HG03095 (cell line): Measurements from ENCODE around the gene POLD2.

Experiments used
- ATAC-seq: cut with Tn5 transposase; IDR thresholded peaks from one replicate; pipeline ENCODE4 v1.9.1; 2021; ENCODE audit warnings: moderate library complexity; ENCODE audit not compliant: unreplicated experiment

POLD2 gene

GRCh38 chr7:44152971-44153947 lies 29.9 kb upstream of the POLD2 start:
- no peak for ATAC-seq

- no peak for ATAC-seq
Measured at GRCh38 chr7:44151956-44152355, 28.6 kb upstream of the POLD2 start.

GRCh38 chr7:44150966-44151941 lies 27.9 kb upstream of the POLD2 start:
- no peak for ATAC-seq

GRCh38 chr7:44150466-44150832 lies 27.1 kb upstream of the POLD2 start:
- ATAC-seq: peak; percentile 78

GRCh38 chr7:44149571-44150465 lies 26.5 kb upstream of the POLD2 start:
- ATAC-seq: no peak

GRCh38 chr7:44148961-44149536 lies 25.7 kb upstream of the POLD2 start:
- no peak for ATAC-seq

GRCh38 chr7:44148166-44148565 lies 24.8 kb upstream of the POLD2 start:
- ATAC-seq: no peak

GRCh38 chr7:44147026-44147991 lies 24.0 kb upstream of the POLD2 start:
- ATAC-seq: no peak

- ATAC-seq: no peak
Measured at GRCh38 chr7:44145969-44146911, 22.9 kb upstream of the POLD2 start.

GRCh38 chr7:44145479-44145968 lies 22.2 kb upstream of the POLD2 start:
- ATAC-seq: no peak

GRCh38 chr7:44144968-44145478 lies 21.7 kb upstream of the POLD2 start:
- no peak for ATAC-seq

- no peak for ATAC-seq
Measured at GRCh38 chr7:44144426-44144967, 21.1 kb upstream of the POLD2 start.

GRCh38 chr7:44143646-44144250 lies 20.4 kb upstream of the POLD2 start:
- no peak for ATAC-seq

- ATAC-seq: no peak
Measured at GRCh38 chr7:44142028-44142427, 18.7 kb upstream of the POLD2 start.

GRCh38 chr7:44141221-44141850 lies 18.0 kb upstream of the POLD2 start, which contains the start of gene MYL7:
Gene MYL7, minus strand, starts transcription at chr7:44141332. Its CDS starts 27 bp downstream, at chr7:44141305.
- ATAC-seq: no peak

- ATAC-seq: no peak
Measured at GRCh38 chr7:44140341-44140740, 17.0 kb upstream of the POLD2 start.
